NCI-H82 treated with DMSO at 0.1 percent for 48 hours (cell line): ENCODE results near the gene RAB24.
"Not testable (repeated sequence)": the region's sequence is repeated elsewhere in the genome, so short reads cannot be mapped to it uniquely, and the experiment has no call there.

ENCODE experiments used
- DNase-seq: peaks from one replicate; lab custom pipeline; 2025; ENCODE audit not compliant: unreplicated experiment; lab: John Stamatoyannopoulos, UW

Gene RAB24

DNA sequence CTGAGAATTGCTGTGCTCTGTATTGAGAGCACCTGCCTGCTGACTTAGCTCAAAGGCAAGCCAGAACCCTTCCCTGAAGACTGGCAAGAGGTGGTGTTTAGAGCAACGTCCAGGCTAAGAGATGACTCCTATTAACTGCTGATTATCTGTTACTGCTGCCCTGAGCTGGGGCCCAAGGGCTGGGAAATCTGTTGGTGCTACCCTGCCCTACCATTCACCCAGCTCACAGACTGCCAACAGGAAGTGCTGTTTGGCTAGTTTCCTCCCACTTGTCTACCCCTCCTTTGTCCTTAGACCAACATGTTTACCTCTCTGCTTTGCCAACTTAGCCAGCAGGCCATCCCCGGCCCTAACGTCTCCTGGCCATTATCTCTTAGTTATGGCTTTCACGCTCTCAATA lies 6.9 kb downstream of the RAB24 start:
- DNase-seq, result no peak

GRCh38 chr5:177295924-177296323 lies 7.6 kb downstream of the RAB24 start:
- DNase-seq, result no peak

GRCh38 chr5:177294632-177295031 lies 8.9 kb downstream of the RAB24 start:
- DNase-seq, result no peak

DNA sequence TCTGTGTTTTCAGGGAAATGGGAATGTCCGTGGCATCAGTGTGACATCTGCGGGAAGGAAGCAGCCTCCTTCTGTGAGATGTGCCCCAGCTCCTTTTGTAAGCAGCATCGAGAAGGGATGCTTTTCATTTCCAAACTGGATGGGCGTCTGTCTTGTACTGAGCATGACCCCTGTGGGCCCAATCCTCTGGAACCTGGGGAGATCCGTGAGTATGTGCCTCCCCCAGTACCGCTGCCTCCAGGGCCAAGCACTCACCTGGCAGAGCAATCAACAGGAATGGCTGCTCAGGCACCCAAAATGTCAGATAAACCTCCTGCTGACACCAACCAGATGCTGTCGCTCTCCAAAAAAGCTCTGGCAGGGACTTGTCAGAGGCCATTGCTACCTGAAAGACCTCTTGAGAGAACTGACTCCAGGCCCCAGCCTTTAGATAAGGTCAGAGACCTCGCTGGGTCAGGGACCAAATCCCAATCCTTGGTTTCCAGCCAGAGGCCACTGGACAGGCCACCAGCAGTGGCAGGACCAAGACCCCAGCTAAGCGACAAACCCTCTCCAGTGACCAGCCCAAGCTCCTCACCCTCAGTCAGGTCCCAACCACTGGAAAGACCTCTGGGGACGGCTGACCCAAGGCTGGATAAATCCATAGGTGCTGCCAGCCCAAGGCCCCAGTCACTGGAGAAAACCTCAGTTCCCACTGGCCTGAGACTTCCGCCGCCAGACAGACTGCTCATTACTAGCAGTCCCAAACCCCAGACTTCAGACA lies 9.5 kb downstream of the RAB24 start:
- no peak for DNase-seq

- no peak for DNase-seq
Observed at GRCh38 chr5:177291735-177292134, 11.8 kb downstream of the RAB24 start.

GRCh38 chr5:177290816-177291596 lies 12.5 kb downstream of the RAB24 start:
- DNase-seq, result no peak

GRCh38 chr5:177288191-177288590 lies 15.3 kb downstream of the RAB24 start:
- no peak for DNase-seq

GRCh38 chr5:177276886-177277285 lies 26.6 kb downstream of the RAB24 start:
- no peak for DNase-seq

- DNase-seq, result no peak
Observed at GRCh38 chr5:177275883-177276282, 27.6 kb downstream of the RAB24 start.

- no peak for DNase-seq
Observed at GRCh38 chr5:177271113-177271512, 32.4 kb downstream of the RAB24 start.

DNA sequence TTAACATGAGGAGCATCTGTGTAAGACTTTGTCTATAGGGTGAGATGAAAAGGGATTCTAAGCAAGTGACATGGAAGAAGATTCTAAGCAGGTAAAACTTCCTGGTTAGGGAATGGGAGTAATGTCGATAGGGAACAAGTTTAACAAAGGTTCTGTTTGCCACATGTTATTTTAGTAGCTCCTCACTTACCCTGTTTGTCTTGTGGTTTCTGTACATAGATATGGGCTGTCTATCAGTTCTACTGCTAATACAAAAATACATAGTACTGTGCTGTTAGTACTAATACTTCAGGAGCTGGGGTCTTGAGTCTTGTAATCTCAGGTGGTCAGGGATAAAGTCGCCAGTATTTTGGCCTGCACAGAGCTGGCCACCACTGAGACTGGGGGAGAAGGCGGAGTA lies 32.9 kb downstream of the RAB24 start:
- no peak for DNase-seq

GRCh38 chr5:177269976-177270375 lies 33.5 kb downstream of the RAB24 start:
- no peak for DNase-seq

GRCh38 chr5:177269232-177269895 lies 34.2 kb downstream of the RAB24 start:
- DNase-seq, result no peak

DNA sequence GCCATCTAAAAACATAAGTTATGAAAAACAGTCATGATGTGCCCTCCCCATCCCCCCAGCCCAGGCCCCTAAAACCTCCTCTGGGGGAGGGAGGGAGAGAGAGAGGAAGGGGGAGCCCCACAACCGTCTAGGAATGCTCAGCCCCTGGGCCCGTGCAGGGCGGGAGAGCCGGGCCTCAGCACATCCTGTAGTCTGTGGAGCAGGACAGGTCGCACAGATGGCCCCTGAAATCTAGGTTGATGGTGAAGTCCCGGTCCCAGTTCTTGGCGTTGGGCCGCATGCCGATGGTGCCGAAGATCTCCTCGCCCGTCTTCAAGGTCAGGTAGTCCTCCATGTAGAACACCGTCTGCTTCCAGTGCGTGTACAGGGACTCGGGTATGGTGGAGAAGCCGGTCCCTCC lies 38.1 kb downstream of the RAB24 start:
- DNase-seq, result no peak

DNA sequence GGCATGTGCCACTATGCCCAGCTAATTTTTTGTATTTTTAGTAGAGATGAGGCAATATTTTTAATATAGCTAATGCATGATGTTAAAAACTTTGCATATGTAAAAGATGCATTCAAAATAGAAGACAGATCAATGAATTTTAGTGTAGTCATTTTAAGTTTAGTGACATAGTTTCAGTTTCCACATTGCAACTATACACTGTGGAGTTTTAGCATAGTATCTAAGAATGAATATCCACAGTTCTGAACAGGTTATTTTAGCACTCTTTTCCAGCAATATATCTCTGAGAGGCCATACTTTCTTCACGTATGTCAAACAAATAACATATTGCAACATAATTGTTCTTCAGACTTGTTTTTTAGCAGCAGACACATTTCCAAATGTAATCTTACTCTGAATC lies 39.3 kb downstream of the RAB24 start:
- no peak for DNase-seq

DNA sequence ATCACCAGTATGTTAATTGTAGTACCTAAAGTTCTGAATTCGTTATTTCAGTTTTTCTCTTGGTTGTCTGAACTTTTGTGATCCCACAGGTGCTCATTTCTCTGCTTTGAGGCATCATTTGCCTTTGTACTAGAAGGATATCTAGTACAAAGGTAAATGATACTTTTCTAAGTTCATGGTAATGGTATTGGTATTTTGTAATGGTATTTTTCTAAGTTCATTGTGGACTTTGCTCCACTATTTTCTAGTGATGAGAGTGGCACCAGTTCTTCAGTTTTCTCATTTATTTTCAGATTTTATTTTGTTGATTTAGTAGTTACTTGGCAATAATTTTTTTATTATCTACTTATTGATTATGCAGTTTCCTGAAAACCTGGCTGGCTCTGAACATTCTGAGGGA lies 42.0 kb downstream of the RAB24 start:
- no peak for DNase-seq

DNA sequence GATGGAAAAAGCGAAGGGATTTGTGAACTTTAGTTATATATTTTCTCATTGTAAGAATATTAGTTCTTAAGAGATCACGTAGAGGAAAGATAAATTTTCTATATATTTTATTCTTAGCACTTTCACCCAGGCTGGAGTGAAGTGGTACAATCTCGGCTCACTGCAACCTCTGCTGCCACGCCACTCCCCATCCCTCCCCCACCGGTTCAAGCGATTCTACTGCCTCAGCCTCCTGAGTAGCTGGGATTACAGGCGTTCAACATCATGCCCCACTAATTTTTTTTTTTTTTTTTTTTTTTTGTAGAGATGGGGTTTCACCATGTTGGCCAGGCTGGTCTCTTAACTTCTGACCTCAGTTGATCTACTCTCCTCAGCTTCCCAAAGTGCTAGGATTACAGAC lies 42.6 kb downstream of the RAB24 start:
- no peak for DNase-seq

GRCh38 chr5:177258711-177259110 lies 44.8 kb downstream of the RAB24 start:
- not testable (repeated sequence) for DNase-seq

GRCh38 chr5:177256296-177256695 lies 47.2 kb downstream of the RAB24 start:
- no peak for DNase-seq

DNA sequence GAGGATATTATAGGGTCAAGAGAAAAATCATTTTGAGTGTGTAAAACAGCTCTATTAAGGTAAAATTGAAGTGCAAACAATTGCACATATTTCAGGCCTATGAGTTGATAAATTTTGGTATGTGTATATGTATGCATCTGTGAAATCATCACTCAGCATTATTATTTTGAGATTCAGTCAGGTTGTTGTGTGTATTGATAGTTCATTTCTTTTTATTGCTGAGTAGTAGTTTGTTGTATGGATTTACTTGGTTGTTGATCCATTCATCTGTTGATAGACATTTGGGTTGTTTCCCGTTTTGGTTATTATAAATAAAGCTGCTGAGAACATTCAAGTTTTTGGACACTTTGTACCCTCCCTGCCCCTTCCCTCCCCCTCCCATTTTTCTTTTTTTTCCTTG lies 50.3 kb downstream of the RAB24 start:
- no peak for DNase-seq
